Loucy (cell line): ENCODE data around the gene CEP164.

Source experiments
- EZH2phosphoT487 ChIP-seq: fragments of 200-600 bp; IDR thresholded peaks from 2 replicates; pipeline ENCODE4 v1.6.1; 2018; ENCODE audit warnings: antibody characterized with exemption, mild to moderate bottlenecking, moderate library complexity, borderline replicate concordance
- TF ChIP-seq, protein P1 (sequence below): fragments of 200-600 bp; sonication (generic); conservative IDR thresholded peaks from 2 replicates; pipeline ENCODE4 v1.5.1; 2014; ENCODE audit warnings: mild to moderate bottlenecking, antibody characterized with exemption, low read length

DNA sequence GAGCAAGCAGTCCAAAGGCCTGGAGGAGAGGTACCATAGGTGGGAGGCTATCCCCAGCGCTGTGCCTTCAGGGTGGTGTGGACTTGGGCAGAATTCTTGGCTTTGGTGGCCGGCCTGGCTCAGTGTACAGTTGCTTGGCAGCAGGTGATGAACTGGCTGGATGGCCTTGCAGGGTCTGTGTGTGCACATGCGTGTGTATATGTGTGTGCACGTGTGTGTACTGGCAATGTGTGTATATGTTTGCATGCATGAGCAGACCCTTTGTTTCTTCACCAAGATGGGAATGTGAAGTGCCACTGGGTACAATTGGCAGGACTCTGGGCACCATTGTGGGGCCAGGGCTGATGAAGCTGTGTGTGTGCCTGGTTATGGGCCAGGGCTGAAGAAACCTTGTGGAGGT, 53.0 kb downstream of the CEP164 start:
- TF ChIP-seq, protein P1, sequence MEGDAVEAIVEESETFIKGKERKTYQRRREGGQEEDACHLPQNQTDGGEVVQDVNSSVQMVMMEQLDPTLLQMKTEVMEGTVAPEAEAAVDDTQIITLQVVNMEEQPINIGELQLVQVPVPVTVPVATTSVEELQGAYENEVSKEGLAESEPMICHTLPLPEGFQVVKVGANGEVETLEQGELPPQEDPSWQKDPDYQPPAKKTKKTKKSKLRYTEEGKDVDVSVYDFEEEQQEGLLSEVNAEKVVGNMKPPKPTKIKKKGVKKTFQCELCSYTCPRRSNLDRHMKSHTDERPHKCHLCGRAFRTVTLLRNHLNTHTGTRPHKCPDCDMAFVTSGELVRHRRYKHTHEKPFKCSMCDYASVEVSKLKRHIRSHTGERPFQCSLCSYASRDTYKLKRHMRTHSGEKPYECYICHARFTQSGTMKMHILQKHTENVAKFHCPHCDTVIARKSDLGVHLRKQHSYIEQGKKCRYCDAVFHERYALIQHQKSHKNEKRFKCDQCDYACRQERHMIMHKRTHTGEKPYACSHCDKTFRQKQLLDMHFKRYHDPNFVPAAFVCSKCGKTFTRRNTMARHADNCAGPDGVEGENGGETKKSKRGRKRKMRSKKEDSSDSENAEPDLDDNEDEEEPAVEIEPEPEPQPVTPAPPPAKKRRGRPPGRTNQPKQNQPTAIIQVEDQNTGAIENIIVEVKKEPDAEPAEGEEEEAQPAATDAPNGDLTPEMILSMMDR, result no peak
- no peak for TF ChIP-seq EZH2phosphoT487
